GM12878 (cell line): ENCODE data around the gene TLE3.

ENCODE experiments used
- POLR2A ChIP-seq: IDR thresholded peaks from 2 replicates; pipeline ENCODE4 v1.6.1; 2011; ENCODE audit warnings: low read depth, mild to moderate bottlenecking, low read length
- REST ChIP-seq: IDR thresholded peaks from 2 replicates; pipeline ENCODE4 v1.6.1; 2012; ENCODE audit warnings: mild to moderate bottlenecking, low read depth, low read length

- TF ChIP-seq REST (no peak), POLR2A (no peak)
Observed at GRCh38 chr15:70031713-70032112, 66.0 kb downstream of the TLE3 start.
